ENCODE measurements around the gene LEKR1. TPM values are rescaled to one million over a fixed set of nuclear protein-coding genes. Genes with fewer than 3 reads are reported as not detected.

LEKR1 gene
- total and polyA plus RNA-seq, 7 donors = 0.12 to 0.79 (median 0.32) TPM; not detected in 2

DNA sequence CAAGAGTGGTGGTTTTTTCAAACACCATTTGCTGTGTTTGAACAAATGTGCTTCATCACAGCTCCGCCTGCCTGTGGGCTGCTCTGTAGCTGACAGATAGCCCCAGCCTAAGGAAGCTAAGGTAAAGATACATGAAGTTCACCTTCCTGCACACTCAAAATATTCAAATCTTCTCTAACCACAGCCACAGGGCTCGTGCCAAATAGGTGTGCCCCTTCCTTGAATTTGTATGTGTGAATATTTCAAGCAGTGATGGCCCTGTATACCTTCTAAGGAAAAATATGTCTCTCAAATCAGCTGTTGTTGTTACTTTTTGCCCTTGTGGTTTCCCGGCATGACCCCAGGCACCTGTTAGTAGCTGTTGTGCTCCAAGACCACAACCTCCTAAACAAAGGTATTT, 241.0 kb downstream of the LEKR1 start:
- 54 to 65% (median 55%) methylated on average over 3 of the region's 3 CpGs for WGBS, 3 donors
- no peaks in the 10 kb centered on the region for H3K36me3 ChIP-seq (ENCODE audit: insufficient read depth in 1 of 2, low read depth in 1 of 2)
- H3K4me1 ChIP-seq = no peaks in the 10 kb centered on the region
- DNase-seq (no peak), ATAC-seq (no peak)
- intact Hi-C loops (cut with DNase I) = no loop called here
- H3K4me3 ChIP-seq = no peak overlapping the region
- no peaks in the 10 kb centered on the region for H3K9me3 ChIP-seq
- TF ChIP-seq, protein P1, sequence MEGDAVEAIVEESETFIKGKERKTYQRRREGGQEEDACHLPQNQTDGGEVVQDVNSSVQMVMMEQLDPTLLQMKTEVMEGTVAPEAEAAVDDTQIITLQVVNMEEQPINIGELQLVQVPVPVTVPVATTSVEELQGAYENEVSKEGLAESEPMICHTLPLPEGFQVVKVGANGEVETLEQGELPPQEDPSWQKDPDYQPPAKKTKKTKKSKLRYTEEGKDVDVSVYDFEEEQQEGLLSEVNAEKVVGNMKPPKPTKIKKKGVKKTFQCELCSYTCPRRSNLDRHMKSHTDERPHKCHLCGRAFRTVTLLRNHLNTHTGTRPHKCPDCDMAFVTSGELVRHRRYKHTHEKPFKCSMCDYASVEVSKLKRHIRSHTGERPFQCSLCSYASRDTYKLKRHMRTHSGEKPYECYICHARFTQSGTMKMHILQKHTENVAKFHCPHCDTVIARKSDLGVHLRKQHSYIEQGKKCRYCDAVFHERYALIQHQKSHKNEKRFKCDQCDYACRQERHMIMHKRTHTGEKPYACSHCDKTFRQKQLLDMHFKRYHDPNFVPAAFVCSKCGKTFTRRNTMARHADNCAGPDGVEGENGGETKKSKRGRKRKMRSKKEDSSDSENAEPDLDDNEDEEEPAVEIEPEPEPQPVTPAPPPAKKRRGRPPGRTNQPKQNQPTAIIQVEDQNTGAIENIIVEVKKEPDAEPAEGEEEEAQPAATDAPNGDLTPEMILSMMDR (IDR thresholded peaks at IDR 0.05) = no peak
- no peaks in the 10 kb centered on the region for H3K27me3 ChIP-seq (ENCODE audit: insufficient read depth in 3 of 3, low read length in 2 of 3)
- H3K27ac ChIP-seq = no peak overlapping the region

GRCh38 chr3:157069406-157069805, 243.3 kb downstream of the LEKR1 start:
- TF ChIP-seq, protein P1 (IDR thresholded peaks at IDR 0.05) = no peak
- Histone ChIP-seq H3K4me3 (no peak overlapping the region), H3K27ac (no peak overlapping the region), H3K27me3 (ENCODE audit: insufficient read depth in 3 of 3, low read length in 2 of 3) (no peaks in the 10 kb centered on the region), H3K36me3 (ENCODE audit: insufficient read depth in 1 of 2, low read depth in 1 of 2) (no peaks in the 10 kb centered on the region), H3K4me1 (no peaks in the 10 kb centered on the region), H3K9me3 (no peaks in the 10 kb centered on the region)
- no peak for DNase-seq
- ATAC-seq = no peak
- intact Hi-C loops (cut with DNase I) = no loop called here
- 90 to 91% (median 90%) methylated on average over 4 of the region's 4 CpGs for WGBS, 3 donors

DNA sequence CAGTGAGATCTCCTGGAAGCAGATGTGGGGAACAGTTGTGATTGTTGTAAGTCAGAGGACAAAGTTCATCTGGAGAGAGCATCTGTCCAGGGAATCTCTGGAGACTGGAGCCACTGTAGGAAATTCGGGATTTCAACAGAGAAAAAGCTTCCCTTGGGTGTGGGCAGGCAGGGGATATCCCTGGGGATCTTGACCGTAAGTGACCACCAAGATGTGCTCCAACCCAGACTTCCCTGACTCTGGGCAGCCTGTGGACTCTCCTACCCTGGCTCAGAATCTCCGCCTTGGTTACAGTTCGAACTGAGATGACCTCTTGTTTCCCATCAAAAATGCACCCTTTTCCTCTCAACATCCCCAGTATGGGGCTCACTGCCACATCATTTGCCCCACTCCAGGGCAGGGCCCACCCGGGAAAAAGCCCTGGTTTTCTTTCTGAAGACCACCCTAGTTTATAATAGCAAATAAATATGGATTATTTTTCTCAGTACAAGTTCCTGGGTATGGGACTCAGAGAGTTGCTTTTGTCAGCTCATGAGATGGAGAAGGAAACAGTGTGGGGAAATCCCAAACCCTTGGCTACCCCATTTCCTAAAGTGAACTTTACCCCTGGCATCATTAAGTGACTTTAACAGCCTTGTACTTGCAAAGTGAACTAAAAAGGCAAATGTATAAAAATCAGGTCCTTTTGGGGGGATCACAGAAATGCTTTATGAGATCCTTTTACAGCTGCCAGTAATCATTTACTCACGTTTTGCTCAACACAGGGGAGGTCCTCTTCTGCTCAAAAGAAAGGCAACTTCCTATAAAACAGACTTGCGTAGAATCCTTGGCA, 243.9 kb downstream of the LEKR1 start:
- H3K4me1 ChIP-seq = no peaks in the 10 kb centered on the region
- ATAC-seq (no peak), DNase-seq (no peak)
- 58 to 63% (median 62%) methylated on average over 7 of the region's 7 CpGs for WGBS, 3 donors
- H3K36me3 ChIP-seq (ENCODE audit: insufficient read depth in 1 of 2, low read depth in 1 of 2) = no peaks in the 10 kb centered on the region
- TF ChIP-seq, protein P1 (IDR thresholded peaks at IDR 0.05) = no peak
- no peaks in the 10 kb centered on the region for H3K27me3 ChIP-seq (ENCODE audit: insufficient read depth in 3 of 3, low read length in 2 of 3)
- H3K27ac ChIP-seq = no peak overlapping the region
- intact Hi-C loops (cut with DNase I) = loop anchor here in 1 of 2 donors (10.0 kb wide), 1 partner anchor 915 kb away; no protein-coding TSS in a partner anchor
- H3K4me3 ChIP-seq = no peak overlapping the region
- no peaks in the 10 kb centered on the region for H3K9me3 ChIP-seq

DNA sequence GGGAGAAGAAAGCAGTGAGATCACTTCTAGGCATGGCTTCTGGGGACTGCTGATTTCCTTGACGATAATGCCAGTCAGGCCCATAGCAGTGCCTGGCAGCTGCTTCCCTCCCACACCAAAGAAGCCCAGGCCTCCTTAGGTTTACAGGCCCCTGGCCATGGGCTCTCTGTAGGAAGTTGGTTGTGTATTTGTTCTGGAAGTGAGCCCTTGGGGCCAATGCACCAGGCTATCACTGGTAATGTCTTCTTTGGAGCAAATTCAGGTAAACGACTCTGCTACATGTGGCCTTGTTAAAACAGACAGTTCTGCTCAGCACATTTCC, 244.5 kb downstream of the LEKR1 start:
- 44 to 74% (median 48%) methylated on average over 2 of the region's 2 CpGs for WGBS, 3 donors
- Histone ChIP-seq H3K27me3 (ENCODE audit: insufficient read depth in 3 of 3, low read length in 2 of 3) (no peaks in the 10 kb centered on the region), H3K36me3 (ENCODE audit: insufficient read depth in 1 of 2, low read depth in 1 of 2) (no peaks in the 10 kb centered on the region), H3K4me1 (no peaks in the 10 kb centered on the region), H3K27ac (no peak overlapping the region), H3K9me3 (no peaks in the 10 kb centered on the region), H3K4me3 (no peak overlapping the region)
- TF ChIP-seq, protein P1 (IDR thresholded peaks at IDR 0.05) = no peak
- DNase-seq (no peak), ATAC-seq (no peak)
- intact Hi-C loops (cut with DNase I) = loop anchor here in 1 of 2 donors (10.0 kb wide), 1 partner anchor 916 kb away; no protein-coding TSS in a partner anchor

All from psoas muscle (tissue), 8 donors.